ENCODE data around the gene TDRD15. TPM values are rescaled to one million over a fixed set of nuclear protein-coding genes. Genes with fewer than 3 reads are reported as not detected.
A peak's percentile ranks its signal among the peaks of the same experiment; 100 is the strongest.
"Not testable (repeated sequence)": the region's sequence is repeated elsewhere in the genome, so short reads cannot be mapped to it uniquely, and the experiment has no call there.

The TDRD15 gene
- total RNA-seq, 2 experiments from 2014 or later: not detected

GRCh38 chr2:21102356-21102755 lies 21.4 kb upstream of the TDRD15 start:
- CTCF ChIA-PET: no interaction called here
- intact Hi-C loops (cut with micrococcal nuclease): no loop called here
- H3K36me3 Mint-ChIP-seq (ENCODE audit: low read depth): no peaks in the 10 kb centered on the region
- DNase-seq: no peak
- H3K4me1 Mint-ChIP-seq (ENCODE audit: low read depth): no peaks in the 10 kb centered on the region
- H3K4me3 Mint-ChIP-seq: no peak overlapping the region
- peaks cover 5% of the 10 kb centered on the region for H3K27me3 Mint-ChIP-seq (ENCODE audit: low read depth)
- H3K9me3 Mint-ChIP-seq: no peaks in the 10 kb centered on the region
- H3K27ac Mint-ChIP-seq: no peak overlapping the region

GRCh38 chr2:21103274-21103891 lies 20.4 kb upstream of the TDRD15 start:
- peaks cover 5% of the 10 kb centered on the region for H3K27me3 Mint-ChIP-seq (ENCODE audit: low read depth)
- no peak overlapping the region for H3K4me3 Mint-ChIP-seq
- H3K27ac Mint-ChIP-seq: no peak overlapping the region
- intact Hi-C loops (cut with micrococcal nuclease): no loop called here
- no peak for DNase-seq
- CTCF ChIA-PET: no interaction called here
- H3K4me1 Mint-ChIP-seq (ENCODE audit: low read depth): no peaks in the 10 kb centered on the region
- H3K9me3 Mint-ChIP-seq: no peaks in the 10 kb centered on the region
- no peaks in the 10 kb centered on the region for H3K36me3 Mint-ChIP-seq (ENCODE audit: low read depth)

DNA sequence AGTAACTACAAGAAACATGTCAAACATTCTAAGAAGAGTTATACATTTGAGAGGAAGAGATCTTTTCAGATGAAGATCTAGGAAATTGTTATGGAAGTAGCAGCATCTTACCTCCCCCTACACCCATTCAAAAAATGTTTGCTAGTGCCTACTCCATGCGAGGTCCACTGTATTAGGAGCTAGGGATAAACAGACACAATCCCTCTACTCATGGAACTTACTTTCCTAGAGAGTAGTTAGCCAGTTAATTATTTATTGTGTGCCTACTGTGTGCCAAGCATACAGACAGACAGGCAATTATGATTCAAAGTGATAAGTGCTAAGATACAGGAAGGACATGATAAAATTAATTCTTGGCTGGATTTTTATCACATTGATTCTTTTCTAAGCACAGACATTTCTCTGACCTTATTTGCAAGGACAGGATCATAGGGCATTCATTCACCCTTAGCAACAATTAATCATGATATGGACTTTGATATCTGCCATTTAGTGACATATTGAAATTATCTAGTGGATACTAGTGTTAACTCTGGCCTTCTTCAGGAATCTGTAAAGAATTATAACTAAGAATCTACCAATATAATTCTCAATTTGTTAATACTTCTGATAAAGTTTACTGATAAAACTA lies 19.6 kb upstream of the TDRD15 start:
- Mint-ChIP-seq H3K36me3 (ENCODE audit: low read depth) (no peaks in the 10 kb centered on the region), H3K27me3 (ENCODE audit: low read depth) (peaks cover 5% of the 10 kb centered on the region), H3K27ac (no peak overlapping the region), H3K4me1 (ENCODE audit: low read depth) (no peaks in the 10 kb centered on the region), H3K9me3 (no peaks in the 10 kb centered on the region), H3K4me3 (no peak overlapping the region)
- intact Hi-C loops (cut with micrococcal nuclease): no loop called here
- CTCF ChIA-PET: no interaction called here
- DNase-seq: no peak

DNA sequence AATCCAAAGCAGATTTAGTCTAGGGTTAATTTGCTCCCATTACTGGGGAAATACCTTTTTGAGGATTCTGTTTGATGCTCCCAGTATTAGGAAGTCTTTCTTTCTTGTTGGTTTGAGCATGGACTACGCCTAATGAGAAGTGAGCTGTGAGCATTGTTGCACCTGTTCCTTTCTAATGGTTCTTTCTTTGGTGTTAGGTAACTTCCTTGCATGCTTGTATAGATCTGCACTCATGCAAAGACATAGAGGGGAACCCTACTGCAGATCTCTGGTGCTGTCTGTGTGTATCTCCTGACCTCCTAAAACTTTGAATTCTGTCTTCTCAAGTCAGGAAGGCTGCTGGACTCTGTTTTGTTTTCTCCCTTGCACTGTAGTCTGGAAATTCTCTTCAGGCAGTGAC lies 12.8 kb upstream of the TDRD15 start:
- Mint-ChIP-seq H3K27me3 (ENCODE audit: low read depth) (peaks cover 10% of the 10 kb centered on the region), H3K36me3 (ENCODE audit: low read depth) (no peaks in the 10 kb centered on the region), H3K27ac (no peak overlapping the region), H3K4me3 (no peak overlapping the region), H3K9me3 (no peaks in the 10 kb centered on the region), H3K4me1 (ENCODE audit: low read depth) (no peaks in the 10 kb centered on the region)
- no peak for DNase-seq
- intact Hi-C loops (cut with micrococcal nuclease): no loop called here
- CTCF ChIA-PET: no interaction called here

- Mint-ChIP-seq H3K4me3 (no peak overlapping the region), H3K27me3 (ENCODE audit: low read depth) (peaks cover 11% of the 10 kb centered on the region), H3K4me1 (ENCODE audit: low read depth) (no peaks in the 10 kb centered on the region), H3K36me3 (ENCODE audit: low read depth) (no peaks in the 10 kb centered on the region), H3K9me3 (no peaks in the 10 kb centered on the region), H3K27ac (no peak overlapping the region)
- intact Hi-C loops (cut with micrococcal nuclease): loop anchor here (1.0 kb wide), 2 partner anchors 74 to 456 kb away; no protein-coding TSS in a partner anchor
- DNase-seq: no peak
- CTCF ChIA-PET: interaction anchor here (0.7 to 3.3 kb wide), 4 partner anchors 72 to 456 kb away, joined by 3 to 13 read pairs (median 7); partner anchors contain the start of gene APOB
These were observed 6.1 kb upstream of the TDRD15 start for GRCh38 chr2:21117688-21118087.

DNA sequence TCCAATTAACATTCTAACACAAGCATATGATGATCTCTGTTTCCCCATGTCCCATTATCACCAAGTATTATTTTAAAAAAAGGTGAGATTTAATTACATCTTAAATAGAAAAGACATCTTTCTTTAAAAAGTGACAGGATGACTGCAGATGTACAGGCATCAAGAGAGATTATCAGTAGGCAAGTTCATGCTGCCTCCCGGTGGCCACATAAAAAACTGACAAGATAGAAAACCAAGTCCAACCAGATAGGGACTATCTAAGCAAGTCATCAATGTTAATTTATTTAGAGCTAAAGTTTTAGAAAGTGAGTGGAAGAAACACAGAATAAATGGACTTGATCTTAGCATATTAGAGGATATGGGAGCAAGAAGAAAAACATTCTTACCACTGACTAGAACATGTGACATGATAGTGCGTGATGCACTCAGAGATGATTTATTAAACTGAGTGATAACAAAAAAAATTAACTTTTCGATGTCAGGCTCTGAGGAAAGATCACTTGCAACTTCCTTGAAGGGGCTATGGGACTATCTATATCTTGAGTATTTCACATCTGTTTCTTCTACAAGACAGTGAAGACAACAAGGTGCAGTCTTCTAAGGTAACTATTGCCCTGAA lies 5.4 kb upstream of the TDRD15 start:
- H3K4me3 Mint-ChIP-seq: no peak overlapping the region
- no peaks in the 10 kb centered on the region for H3K36me3 Mint-ChIP-seq (ENCODE audit: low read depth)

GRCh38 chr2:21131861-21132260 lies 8.1 kb downstream of the TDRD15 start:
- Mint-ChIP-seq H3K36me3 (ENCODE audit: low read depth) (no peaks in the 10 kb centered on the region), H3K27me3 (ENCODE audit: low read depth) (peaks cover 3% of the 10 kb centered on the region), H3K9me3 (no peaks in the 10 kb centered on the region), H3K4me3 (no peak overlapping the region), H3K4me1 (ENCODE audit: low read depth) (no peaks in the 10 kb centered on the region), H3K27ac (no peak overlapping the region)
- DNase-seq: no peak
- CTCF ChIA-PET: no interaction called here
- intact Hi-C loops (cut with micrococcal nuclease): no loop called here

More for the DNA sequence above, 5.4 kb upstream of the TDRD15 start:
- CTCF ChIA-PET: interaction anchor here (1.1 to 3.3 kb wide), 2 partner anchors 73 to 75 kb away, joined by 3 to 13 read pairs; partner anchors contain the start of gene APOB
- intact Hi-C loops (cut with micrococcal nuclease): loop anchor here (1.0 kb wide), 2 partner anchors 75 to 457 kb away; no protein-coding TSS in a partner anchor
- DNase-seq: peak; percentile 41
- Mint-ChIP-seq H3K27ac (no peak overlapping the region), H3K27me3 (ENCODE audit: low read depth) (peaks cover 8% of the 10 kb centered on the region), H3K9me3 (no peaks in the 10 kb centered on the region), H3K4me1 (ENCODE audit: low read depth) (no peaks in the 10 kb centered on the region)

- intact Hi-C loops (cut with micrococcal nuclease): no loop called here
- H3K27ac Mint-ChIP-seq: no peak overlapping the region
- H3K36me3 Mint-ChIP-seq (ENCODE audit: low read depth): no peaks in the 10 kb centered on the region
- peaks cover 2% of the 10 kb centered on the region for H3K27me3 Mint-ChIP-seq (ENCODE audit: low read depth)
- DNase-seq: no peak
- CTCF ChIA-PET: no interaction called here
- no peak overlapping the region for H3K4me3 Mint-ChIP-seq
- H3K9me3 Mint-ChIP-seq: no peaks in the 10 kb centered on the region
- no peaks in the 10 kb centered on the region for H3K4me1 Mint-ChIP-seq (ENCODE audit: low read depth)
These were observed 11.8 kb downstream of the TDRD15 start for GRCh38 chr2:21135585-21135984.

- Mint-ChIP-seq H3K9me3 (no peaks in the 10 kb centered on the region), H3K36me3 (ENCODE audit: low read depth) (no peaks in the 10 kb centered on the region), H3K27ac (no peak overlapping the region), H3K4me1 (ENCODE audit: low read depth) (no peaks in the 10 kb centered on the region), H3K4me3 (no peak overlapping the region), H3K27me3 (ENCODE audit: low read depth) (no peaks in the 10 kb centered on the region)
- CTCF ChIA-PET: no interaction called here
- intact Hi-C loops (cut with micrococcal nuclease): no loop called here
- no peak for DNase-seq
These were observed 18.4 kb downstream of the TDRD15 start for GRCh38 chr2:21142149-21142548.

- H3K27ac Mint-ChIP-seq: no peak overlapping the region
- no peaks in the 10 kb centered on the region for H3K9me3 Mint-ChIP-seq
- intact Hi-C loops (cut with micrococcal nuclease): no loop called here
- DNase-seq: no peak
- H3K36me3 Mint-ChIP-seq (ENCODE audit: low read depth): no peaks in the 10 kb centered on the region
- H3K27me3 Mint-ChIP-seq (ENCODE audit: low read depth): no peaks in the 10 kb centered on the region
- H3K4me1 Mint-ChIP-seq (ENCODE audit: low read depth): no peaks in the 10 kb centered on the region
- no peak overlapping the region for H3K4me3 Mint-ChIP-seq
- CTCF ChIA-PET: no interaction called here
These were observed 22.9 kb downstream of the TDRD15 start for GRCh38 chr2:21146638-21147037.

DNA sequence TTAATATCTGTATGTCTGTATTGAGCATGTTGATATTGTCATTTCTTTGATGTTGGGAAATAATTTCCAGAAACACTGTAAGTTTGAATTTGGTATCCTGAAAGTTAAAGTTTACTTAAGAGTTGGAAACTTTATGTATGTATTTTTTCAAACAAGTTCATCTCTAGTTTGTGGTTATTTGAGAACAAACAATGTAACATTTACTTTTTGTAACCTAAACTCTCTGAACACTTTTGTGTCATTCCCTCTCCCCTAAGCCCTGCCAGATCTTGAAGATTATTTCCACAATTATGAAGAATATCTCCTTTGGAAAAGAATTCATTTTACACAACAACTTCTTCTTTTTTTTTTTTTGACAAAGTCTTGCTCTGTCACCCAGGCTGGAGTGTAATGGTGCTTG lies 24.9 kb downstream of the TDRD15 start:
- no peak overlapping the region for H3K4me3 Mint-ChIP-seq
- H3K36me3 Mint-ChIP-seq (ENCODE audit: low read depth): no peaks in the 10 kb centered on the region
- DNase-seq: no peak
- no peaks in the 10 kb centered on the region for H3K9me3 Mint-ChIP-seq
- H3K4me1 Mint-ChIP-seq (ENCODE audit: low read depth): no peaks in the 10 kb centered on the region
- no peak overlapping the region for H3K27ac Mint-ChIP-seq
- CTCF ChIA-PET: no interaction called here
- peaks cover 4% of the 10 kb centered on the region for H3K27me3 Mint-ChIP-seq (ENCODE audit: low read depth)
- intact Hi-C loops (cut with micrococcal nuclease): no loop called here

DNA sequence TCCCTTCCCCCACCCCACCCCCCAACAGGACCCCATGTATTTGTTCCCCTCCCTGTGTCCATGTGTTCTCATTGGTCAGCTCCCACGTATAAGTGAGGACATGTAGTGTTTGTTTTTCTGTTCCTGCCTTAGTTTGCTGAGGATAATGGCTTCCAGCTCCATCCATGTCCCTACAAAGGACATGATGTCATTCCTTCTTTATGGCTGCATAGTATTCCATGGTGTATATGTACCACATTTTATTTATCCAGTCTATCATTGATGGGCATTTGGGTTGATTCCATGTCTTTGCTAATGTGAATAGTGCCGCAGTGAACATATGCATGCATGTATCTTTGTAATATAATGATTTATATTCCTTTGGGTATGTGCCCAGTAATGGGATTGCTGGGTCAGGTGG lies 27.5 kb downstream of the TDRD15 start:
- CTCF ChIA-PET; H3K4me1 Mint-ChIP-seq (ENCODE audit: low read depth); H3K36me3 Mint-ChIP-seq (ENCODE audit: low read depth); H3K27me3 Mint-ChIP-seq (ENCODE audit: low read depth); DNase-seq; H3K9me3 Mint-ChIP-seq; intact Hi-C loops (cut with micrococcal nuclease); H3K27ac Mint-ChIP-seq; H3K4me3 Mint-ChIP-seq: not testable (repeated sequence)
